HepG2 (cell line): ENCODE results near the gene ELK1. TPM values are rescaled to one million over a fixed set of nuclear protein-coding genes. Genes with fewer than 3 reads are reported as not detected.

Experiments used
- ATAC-seq: fragments of 200-7000 bp; cut with Tn5 transposase; 3 replicates; pipeline ENCODE4 v1.9.1; 2020; ENCODE audit warnings: mild to moderate bottlenecking, moderate library complexity
- BruUV-seq: library from RNA; stranded (reverse); fragments of 400-500 nt; replicated peaks from 2 replicates; lab custom pipeline; 2021; lab: Mats Ljungman, UMichigan
- CTCF ChIA-PET: fragments of 300-600 bp; formaldehyde crosslinking; extraction: SDS; loops from one replicate; lab custom pipeline; 2021; ENCODE audit warnings: low total read pairs, inconsistent platforms, low intra/inter-chr PET ratio; lab: Yijun Ruan, JAX
- POLR2A ChIA-PET: fragments of 350-600 bp; sonication (Branson Sonifier 250); formaldehyde crosslinking; loops from one replicate; lab custom pipeline; 2020; ENCODE audit warnings: antibody characterized with exemption, inconsistent platforms; lab: Yijun Ruan, JAX
- DNase-seq: peaks from one replicate; pipeline ENCODE4 v3.0.0-alpha.2; 2015; ENCODE audit warnings: low spot score
- FAIRE-seq: peaks from 3 replicates; lab custom pipeline; 2011; peaks lifted over from hg19 to GRCh38; lab: Jason Lieb, UNC
- H2AFZ ChIP-seq: one replicate; pipeline ENCODE4 v1.6.1; 2011; ENCODE audit warnings: low read length, inconsistent platforms
- H3K27ac ChIP-seq: fragments of 300-600 bp; 3 replicates; pipeline ENCODE4 v1.8.0; 2011; ENCODE audit warnings: mixed run types, mild to moderate bottlenecking, mixed read lengths, low read length, inconsistent platforms; ENCODE audit not compliant: insufficient read depth; ENCODE audit errors: extremely low read length
- H3K27me3 ChIP-seq, 2 experiments: fragments of 200-600 bp in 1 of 2; 2 replicates in 1 of 2; 3 replicates in 1 of 2; pipeline versions ENCODE4 v1.6.0 to v1.8.0; 2011; ENCODE audit warnings: low read length in 2 of 2, mild to moderate bottlenecking in 2 of 2, moderate library complexity in 2 of 2, inconsistent platforms in 1 of 2; ENCODE audit not compliant: insufficient read depth in 2 of 2, control insufficient read depth in 1 of 2
- H3K36me3 ChIP-seq, 2 experiments: fragments of 200-600 bp in 1 of 2; replicated peaks in 1 of 2; 2 replicates in 1 of 2; 3 replicates in 1 of 2; pipeline versions ENCODE4 v1.5.1 to v1.8.0; 2011; ENCODE audit warnings: low read length in 2 of 2, inconsistent platforms in 1 of 2; ENCODE audit not compliant: insufficient read depth in 2 of 2, control insufficient read depth in 1 of 2
- H3K4me1 ChIP-seq: 2 replicates; pipeline ENCODE4 v1.5.1; 2012; ENCODE audit warnings: low read length, inconsistent platforms; ENCODE audit not compliant: insufficient read depth
- H3K4me2 ChIP-seq: 2 replicates; pipeline ENCODE4 v1.6.0; 2011; ENCODE audit warnings: low read depth, low read length, inconsistent platforms
- H3K4me3 ChIP-seq, 3 experiments: fragments of 200-600 bp in 1 of 3; sonication (generic), shearing (Covaris generic) in 1 of 3; replicated peaks in 1 of 3; 2 replicates each; pipeline ENCODE4 v1.5.1; 2011 to 2016; ENCODE audit warnings: low read length in 3 of 3, inconsistent platforms in 2 of 3, low read depth in 2 of 3, mild to moderate bottlenecking in 2 of 3, control low read depth in 1 of 3, mixed read lengths in 1 of 3; ENCODE audit not compliant: insufficient read depth in 1 of 3
- H3K79me2 ChIP-seq: one replicate; pipeline ENCODE4 v1.6.1; 2011; ENCODE audit warnings: low read length, inconsistent platforms; ENCODE audit not compliant: insufficient read depth
- H3K9ac ChIP-seq: 2 replicates; pipeline ENCODE4 v1.6.0; 2011; ENCODE audit warnings: mild to moderate bottlenecking, low read depth, low read length, inconsistent platforms; ENCODE audit not compliant: insufficient read depth
- H3K9me3 ChIP-seq: 2 replicates; pipeline ENCODE4 v1.5.1; 2012; ENCODE audit warnings: mild to moderate bottlenecking, low read length
- H4K20me1 ChIP-seq: 2 replicates; pipeline ENCODE4 v1.6.0; 2011; ENCODE audit warnings: inconsistent platforms, mild to moderate bottlenecking, low read length, moderate library complexity; ENCODE audit not compliant: insufficient read depth
- GZF1 ChIP-seq: sonication (generic); formaldehyde crosslinking; IDR thresholded peaks from 2 replicates; pipeline ENCODE4 v1.5.1; 2020; ENCODE audit warnings: mild to moderate bottlenecking, missing genetic modification reagents
- MBNL3 ChIP-seq: fragments of 250-450 bp; sonication (Bioruptor Pico); conservative IDR thresholded peaks from 2 replicates; pipeline ENCODE4 v1.8.0; 2022; ENCODE audit warnings: mild to moderate bottlenecking, inconsistent platforms
- MTA3 ChIP-seq: sonication (generic); formaldehyde crosslinking; IDR thresholded peaks from 2 replicates; pipeline ENCODE4 v1.4.0; 2020; ENCODE audit warnings: missing genetic modification reagents
- NFKB2 ChIP-seq: sonication (generic); formaldehyde crosslinking; IDR thresholded peaks from 2 replicates; pipeline ENCODE4 v1.4.0; 2020; ENCODE audit warnings: missing genetic modification reagents, borderline replicate concordance
- NFYB ChIP-seq: sonication (generic); formaldehyde crosslinking; IDR thresholded peaks from 2 replicates; pipeline ENCODE4 v1.4.0; 2020; ENCODE audit warnings: missing genetic modification reagents
- NFYC ChIP-seq: IDR thresholded peaks from 2 replicates; pipeline ENCODE4 v1.6.1; 2016; ENCODE audit warnings: missing genetic modification reagents, missing compliant biosample characterization
- PAX8 ChIP-seq: sonication (generic); formaldehyde crosslinking; IDR thresholded peaks from 2 replicates; pipeline ENCODE4 v1.8.0; 2022; ENCODE audit warnings: mild to moderate bottlenecking, missing genetic modification reagents, borderline replicate concordance
- SP2 ChIP-seq: sonication (generic); formaldehyde crosslinking; IDR thresholded peaks from 2 replicates; pipeline ENCODE4 v1.5.1; 2020; ENCODE audit warnings: mild to moderate bottlenecking, missing genetic modification reagents
- ZNF782 ChIP-seq: sonication (generic); formaldehyde crosslinking; IDR thresholded peaks from 2 replicates; pipeline ENCODE4 v1.4.0; 2020; ENCODE audit warnings: missing genetic modification reagents, mild to moderate bottlenecking, borderline replicate concordance
- ZSCAN12 ChIP-seq: sonication (generic); formaldehyde crosslinking; IDR thresholded peaks from 2 replicates; pipeline ENCODE4 v1.9.0; 2021; ENCODE audit warnings: mild to moderate bottlenecking, missing genetic modification reagents
- WGBS: methylation state at CpG from one replicate; pipeline ENCODE4 v1.1.6; 2017; ENCODE audit warnings: low lambda C conversion rate; 5-methylcytosine and 5-hydroxymethylcytosine counted together
- in situ Hi-C: cut with HindIII; loops from 2 replicates; pipeline ENCODE4 v1.10.0; 2017; ENCODE audit warnings: low pct_unique_long_range_greater_than_20kb; ENCODE audit not compliant: extremely low pct_ligation_motif_present
- intact Hi-C: fragments of 100-400 bp; cut with micrococcal nuclease; formaldehyde crosslinking; loops from one replicate; pipeline ENCODE4 v1.10.0; 2022; ENCODE audit not compliant: unreplicated experiment
- polyA plus RNA-seq, 8 experiments: library from polyadenylated mRNA; depleted of rRNA in 3 of 8; stranded (reverse) in 7 of 8; unstranded in 1 of 8; fragments of >200 nt; fragmentation: Illumina TruSeq in 4 of 8; extraction: Trizol in 4 of 8; gene quantifications; 2 replicates each; pipeline versions ENCODE4 v1.2.1 to v1.2.3, GENCODE V29; 2011 to 2016; ENCODE audit warnings: low read depth in 4 of 8, missing spikeins in 1 of 8, mixed read lengths in 1 of 8; ENCODE audit not compliant: insufficient read depth in 1 of 8
- total RNA-seq, 5 experiments: library from RNA; depleted of rRNA; stranded (reverse); fragments of >200 nt; fragmentation: Illumina TruSeq; extraction: Trizol; gene quantifications; 2 replicates each; pipeline ENCODE4 v1.2.3, GENCODE V29; 2016; ENCODE audit warnings: low read depth in 1 of 5
- TF ChIP-seq, protein P1 (sequence below): sonication (generic); formaldehyde crosslinking; IDR thresholded peaks from 2 replicates; pipeline ENCODE4 v1.5.1; 2020; ENCODE audit warnings: mild to moderate bottlenecking, missing genetic modification reagents, moderate library complexity
- TF ChIP-seq, protein P2 (sequence below): sonication (generic); formaldehyde crosslinking; IDR thresholded peaks from 2 replicates; pipeline ENCODE4 v1.5.0; 2020; ENCODE audit warnings: mild to moderate bottlenecking, missing genetic modification reagents, borderline replicate concordance

Gene ELK1
- total and polyA plus RNA-seq, 2 of the 13 experiments (the other 11 are each of a cell fraction or from before 2014, with no cell fraction given), result 4.3 to 7.2 TPM

DNA sequence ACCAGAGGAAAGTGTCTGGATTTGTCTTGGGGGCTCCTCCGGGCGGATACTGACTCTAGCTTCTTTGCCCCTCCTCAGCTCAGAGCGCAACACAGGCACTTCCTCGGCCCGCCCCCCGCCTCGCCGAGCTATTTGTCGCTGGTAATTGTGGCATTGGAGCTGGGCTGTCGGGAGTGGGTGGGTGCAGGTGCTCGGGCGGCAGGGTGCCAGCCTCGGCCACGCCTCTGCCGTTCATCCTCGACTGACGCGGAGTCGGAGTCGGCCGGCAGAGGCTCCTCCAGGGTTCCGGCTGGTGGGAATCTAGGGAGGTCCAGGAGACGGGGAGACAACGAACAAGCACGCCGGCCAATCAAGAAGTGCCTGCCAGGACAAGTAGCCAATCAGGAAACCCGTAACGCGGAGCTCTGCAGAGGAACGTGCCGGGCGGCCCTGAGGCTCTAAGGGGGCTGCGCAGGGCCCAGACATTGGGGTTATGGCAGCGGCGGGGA, 26.8 kb downstream of the ELK1 start:
- H3K27me3 ChIP-seq, result peaks cover 0 to 13% of the 10 kb centered on the region in 2 experiments; a peak in 1 of 5 replicates
- no peak overlapping the region for H3K9ac ChIP-seq
- ChIA-PET POLR2A (no interaction called here), CTCF (no interaction called here)
- TF ChIP-seq SP2 (CRISPR knock-in tag) (peak; percentile 50; the same call in 1 of the 2 replicates), MTA3 (CRISPR knock-in tag) (no peak), NFYC (CRISPR knock-in tag) (peak; percentile 69), ZSCAN12 (CRISPR knock-in tag) (no peak), GZF1 (CRISPR knock-in tag) (no peak), NFYB (CRISPR knock-in tag) (peak; percentile 75), ZNF782 (no peak), PAX8 (CRISPR knock-in tag) (no peak), MBNL3 (no peak), NFKB2 (no peak)
- TF ChIP-seq, protein P1, sequence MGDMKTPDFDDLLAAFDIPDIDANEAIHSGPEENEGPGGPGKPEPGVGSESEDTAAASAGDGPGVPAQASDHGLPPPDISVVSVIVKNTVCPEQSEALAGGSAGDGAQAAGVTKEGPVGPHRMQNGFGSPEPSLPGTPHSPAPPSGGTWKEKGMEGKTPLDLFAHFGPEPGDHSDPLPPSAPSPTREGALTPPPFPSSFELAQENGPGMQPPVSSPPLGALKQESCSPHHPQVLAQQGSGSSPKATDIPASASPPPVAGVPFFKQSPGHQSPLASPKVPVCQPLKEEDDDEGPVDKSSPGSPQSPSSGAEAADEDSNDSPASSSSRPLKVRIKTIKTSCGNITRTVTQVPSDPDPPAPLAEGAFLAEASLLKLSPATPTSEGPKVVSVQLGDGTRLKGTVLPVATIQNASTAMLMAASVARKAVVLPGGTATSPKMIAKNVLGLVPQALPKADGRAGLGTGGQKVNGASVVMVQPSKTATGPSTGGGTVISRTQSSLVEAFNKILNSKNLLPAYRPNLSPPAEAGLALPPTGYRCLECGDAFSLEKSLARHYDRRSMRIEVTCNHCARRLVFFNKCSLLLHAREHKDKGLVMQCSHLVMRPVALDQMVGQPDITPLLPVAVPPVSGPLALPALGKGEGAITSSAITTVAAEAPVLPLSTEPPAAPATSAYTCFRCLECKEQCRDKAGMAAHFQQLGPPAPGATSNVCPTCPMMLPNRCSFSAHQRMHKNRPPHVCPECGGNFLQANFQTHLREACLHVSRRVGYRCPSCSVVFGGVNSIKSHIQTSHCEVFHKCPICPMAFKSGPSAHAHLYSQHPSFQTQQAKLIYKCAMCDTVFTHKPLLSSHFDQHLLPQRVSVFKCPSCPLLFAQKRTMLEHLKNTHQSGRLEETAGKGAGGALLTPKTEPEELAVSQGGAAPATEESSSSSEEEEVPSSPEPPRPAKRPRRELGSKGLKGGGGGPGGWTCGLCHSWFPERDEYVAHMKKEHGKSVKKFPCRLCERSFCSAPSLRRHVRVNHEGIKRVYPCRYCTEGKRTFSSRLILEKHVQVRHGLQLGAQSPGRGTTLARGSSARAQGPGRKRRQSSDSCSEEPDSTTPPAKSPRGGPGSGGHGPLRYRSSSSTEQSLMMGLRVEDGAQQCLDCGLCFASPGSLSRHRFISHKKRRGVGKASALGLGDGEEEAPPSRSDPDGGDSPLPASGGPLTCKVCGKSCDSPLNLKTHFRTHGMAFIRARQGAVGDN (CRISPR knock-in tag), result peak; percentile 27; the same call in 1 of the 2 replicates
- TF ChIP-seq, protein P2, sequence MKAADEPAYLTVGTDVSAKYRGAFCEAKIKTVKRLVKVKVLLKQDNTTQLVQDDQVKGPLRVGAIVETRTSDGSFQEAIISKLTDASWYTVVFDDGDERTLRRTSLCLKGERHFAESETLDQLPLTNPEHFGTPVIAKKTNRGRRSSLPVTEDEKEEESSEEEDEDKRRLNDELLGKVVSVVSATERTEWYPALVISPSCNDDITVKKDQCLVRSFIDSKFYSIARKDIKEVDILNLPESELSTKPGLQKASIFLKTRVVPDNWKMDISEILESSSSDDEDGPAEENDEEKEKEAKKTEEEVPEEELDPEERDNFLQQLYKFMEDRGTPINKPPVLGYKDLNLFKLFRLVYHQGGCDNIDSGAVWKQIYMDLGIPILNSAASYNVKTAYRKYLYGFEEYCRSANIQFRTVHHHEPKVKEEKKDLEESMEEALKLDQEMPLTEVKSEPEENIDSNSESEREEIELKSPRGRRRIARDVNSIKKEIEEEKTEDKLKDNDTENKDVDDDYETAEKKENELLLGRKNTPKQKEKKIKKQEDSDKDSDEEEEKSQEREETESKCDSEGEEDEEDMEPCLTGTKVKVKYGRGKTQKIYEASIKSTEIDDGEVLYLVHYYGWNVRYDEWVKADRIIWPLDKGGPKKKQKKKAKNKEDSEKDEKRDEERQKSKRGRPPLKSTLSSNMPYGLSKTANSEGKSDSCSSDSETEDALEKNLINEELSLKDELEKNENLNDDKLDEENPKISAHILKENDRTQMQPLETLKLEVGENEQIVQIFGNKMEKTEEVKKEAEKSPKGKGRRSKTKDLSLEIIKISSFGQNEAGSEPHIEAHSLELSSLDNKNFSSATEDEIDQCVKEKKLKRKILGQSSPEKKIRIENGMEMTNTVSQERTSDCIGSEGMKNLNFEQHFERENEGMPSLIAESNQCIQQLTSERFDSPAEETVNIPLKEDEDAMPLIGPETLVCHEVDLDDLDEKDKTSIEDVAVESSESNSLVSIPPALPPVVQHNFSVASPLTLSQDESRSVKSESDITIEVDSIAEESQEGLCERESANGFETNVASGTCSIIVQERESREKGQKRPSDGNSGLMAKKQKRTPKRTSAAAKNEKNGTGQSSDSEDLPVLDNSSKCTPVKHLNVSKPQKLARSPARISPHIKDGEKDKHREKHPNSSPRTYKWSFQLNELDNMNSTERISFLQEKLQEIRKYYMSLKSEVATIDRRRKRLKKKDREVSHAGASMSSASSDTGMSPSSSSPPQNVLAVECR (CRISPR knock-in tag), result 0 out of 2 replicates have a peak, but pooled peaks have one; percentile 17
- peak overlapping the region in 1 of 3 experiments; percentile 37; a peak in 1 of 6 replicates for H3K4me3 ChIP-seq
- no peak overlapping the region for H2AFZ ChIP-seq
- FAIRE-seq (no peak), DNase-seq (peak; percentile 29), ATAC-seq (peak; percentile 81)
- no peaks in the 10 kb centered on the region for H3K9me3 ChIP-seq
- no peaks in the 10 kb centered on the region for H3K4me1 ChIP-seq
- no peak overlapping the region for H3K27ac ChIP-seq
- H3K4me2 ChIP-seq, result peak overlapping the region; percentile 53
- no peaks in the 10 kb centered on the region for H3K36me3 ChIP-seq
- WGBS, result 19% methylated on average over 3 of the region's 35 CpGs
- no peaks in the 10 kb centered on the region for H3K79me2 ChIP-seq
- no peaks in the 10 kb centered on the region for H4K20me1 ChIP-seq
- no TSS peak for BruUV-seq
- intact Hi-C loops, result no loop called here
- in situ Hi-C loops, result no loop called here
